ENCODE data around the gene NECTIN1. TPM values are rescaled to one million over a fixed set of nuclear protein-coding genes. Genes with fewer than 3 reads are reported as not detected.

The NECTIN1 gene
- total and polyA plus RNA-seq, 2 donors (not counting 3 experiments of a cell fraction or from before 2014, with no cell fraction given), result 10.8 to 23.6 TPM

- DNase-seq (ENCODE audit: low read depth, low spot score) (no peak), FAIRE-seq (no peak)
- dilution Hi-C loops (cut with MboI; ENCODE audit: extremely low pct_ligation_motif_present, low sequenced_read_pairs) (no loop called here), intact Hi-C loops (cut with micrococcal nuclease) (no loop called here)
- POLR2A ChIA-PET, result no interaction called here
- no peak overlapping the region for H3K4me2 ChIP-seq (ENCODE audit: insufficient read depth, low read length)
- no peaks in the 10 kb centered on the region for H3K9me3 ChIP-seq (replicated peaks; ENCODE audit: control insufficient read depth, insufficient read depth, low read length)
- no peaks in the 10 kb centered on the region for H4K20me1 ChIP-seq (replicated peaks; ENCODE audit: control insufficient read depth, extremely low read depth, insufficient read depth, low read length)
- H2AFZ ChIP-seq (ENCODE audit: low read depth, low read length), result no peak overlapping the region
- no peaks in the 10 kb centered on the region for H3K9me1 ChIP-seq (replicated peaks; ENCODE audit: control insufficient read depth, extremely low read depth, insufficient read depth, low read length)
- no peaks in the 10 kb centered on the region for H3K27me3 ChIP-seq (ENCODE audit: control insufficient read depth in 2 of 2, insufficient read depth in 2 of 2, low read length in 2 of 2)
- H3K4me3 ChIP-seq (replicated peaks in 1 of 3; ENCODE audit: insufficient read depth in 1 of 3, low read depth in 1 of 3, low read length in 3 of 3), result no peak overlapping the region
- CTCF ChIA-PET, result no interaction called here
- H3K79me2 ChIP-seq (ENCODE audit: control insufficient read depth, insufficient read depth, low read length), result no peaks in the 10 kb centered on the region
- BruUV-seq (replicated peaks), result no TSS peak
- H3K27ac ChIP-seq (ENCODE audit: insufficient read depth, low read depth, low read length), result no peak overlapping the region
- no peaks in the 10 kb centered on the region for H3K4me1 ChIP-seq (ENCODE audit: control insufficient read depth, extremely low read depth, insufficient read depth, low read length)
- H3K36me3 ChIP-seq (ENCODE audit: control insufficient read depth in 2 of 2, extremely low read depth in 1 of 2, insufficient read depth in 2 of 2, low read length in 2 of 2), result no peaks in the 10 kb centered on the region
- H3K9ac ChIP-seq (replicated peaks; ENCODE audit: extremely low read depth, insufficient read depth, low read length), result no peak overlapping the region
- TF ChIP-seq MAX (IDR thresholded peaks at IDR 0.05; ENCODE audit: insufficient read depth, insufficient read length), result no peak
- TF ChIP-seq JUN (IDR thresholded peaks at IDR 0.05; ENCODE audit: borderline replicate concordance, insufficient read depth, insufficient read length, low read depth), result no peak
- TF ChIP-seq EZH2 (IDR thresholded peaks at IDR 0.05; ENCODE audit: borderline replicate concordance, low read depth, low read length, severe bottlenecking), result no peak
- TF ChIP-seq GATA2 (IDR thresholded peaks at IDR 0.05; ENCODE audit: insufficient read depth, insufficient read length, low read depth, low read length), result no peak
- no peak for TF ChIP-seq CTCF (IDR thresholded peaks at IDR 0.05; ENCODE audit: extremely low read depth in 1 of 2, insufficient read depth in 1 of 2, low read depth in 1 of 2, low read length in 2 of 2)
- no peak for TF ChIP-seq POLR2AphosphoS5 (IDR thresholded peaks at IDR 0.05; ENCODE audit: insufficient read depth, low read depth, low read length)
- no peak for TF ChIP-seq POLR2A (IDR thresholded peaks at IDR 0.05; ENCODE audit: low read depth, low read length)
- TF ChIP-seq MYC (IDR thresholded peaks at IDR 0.05; ENCODE audit: low read depth, low read length), result no peak
- no peak for TF ChIP-seq FOS (IDR thresholded peaks at IDR 0.05; ENCODE audit: borderline replicate concordance, insufficient read depth, low read length)
Measured at GRCh38 chr11:119776651-119777050, 47.7 kb upstream of the NECTIN1 start.

Data from endothelial cell of umbilical vein (primary cell).